Measurements from ENCODE around the gene GALNT11.
"Not testable (repeated sequence)": the region's sequence is repeated elsewhere in the genome, so short reads cannot be mapped to it uniquely, and the experiment has no call there.

Gene GALNT11

DNA sequence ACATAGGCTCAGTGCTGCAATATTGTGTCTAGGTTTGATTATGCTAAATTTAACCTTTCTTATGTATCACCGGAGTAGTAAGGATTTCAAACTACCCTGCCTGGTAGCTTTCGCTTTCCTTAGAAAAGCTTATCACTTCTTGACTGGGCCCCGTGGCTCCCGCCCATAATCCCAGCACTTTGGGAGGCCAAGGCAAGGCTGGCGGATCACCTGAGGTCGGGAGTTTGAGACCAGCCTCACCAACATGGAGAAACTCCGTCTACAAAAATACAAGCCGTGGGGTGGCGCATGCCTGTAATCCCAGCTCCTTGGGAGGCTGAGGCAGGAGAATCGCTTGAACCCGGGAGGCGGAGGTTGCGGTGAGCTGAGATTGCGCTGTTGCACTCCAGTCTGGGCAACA is 49.9 kb downstream of the GALNT11 start:
- not testable (repeated sequence) for DNase-seq (ENCODE audit: low read depth, low spot score)

DNA sequence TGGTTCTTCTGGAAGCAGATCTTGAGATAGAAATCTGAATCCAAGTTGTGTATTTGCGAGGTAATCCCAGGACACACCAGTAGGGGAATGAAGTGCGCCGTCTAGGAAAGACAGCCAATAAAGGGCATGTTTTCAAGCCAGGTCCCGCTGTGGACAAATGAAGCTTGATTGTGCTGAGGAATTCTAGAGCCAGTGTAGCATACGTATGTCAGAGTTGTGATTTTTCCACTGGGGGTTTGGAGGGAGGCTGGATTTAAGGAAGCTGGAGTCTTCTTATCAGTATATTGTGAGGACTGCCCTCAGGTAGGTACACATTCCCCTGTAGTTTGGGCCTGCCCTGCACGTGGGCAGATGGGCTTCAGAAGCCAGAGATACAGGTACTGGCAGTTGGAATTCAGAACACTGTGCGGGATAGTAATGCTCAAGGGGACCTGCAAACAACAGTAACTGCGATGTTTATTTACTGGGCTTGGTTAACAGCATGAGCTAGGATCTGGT is 50.9 kb downstream of the GALNT11 start:
- DNase-seq (ENCODE audit: low read depth, low spot score): peak; percentile 35

DNA sequence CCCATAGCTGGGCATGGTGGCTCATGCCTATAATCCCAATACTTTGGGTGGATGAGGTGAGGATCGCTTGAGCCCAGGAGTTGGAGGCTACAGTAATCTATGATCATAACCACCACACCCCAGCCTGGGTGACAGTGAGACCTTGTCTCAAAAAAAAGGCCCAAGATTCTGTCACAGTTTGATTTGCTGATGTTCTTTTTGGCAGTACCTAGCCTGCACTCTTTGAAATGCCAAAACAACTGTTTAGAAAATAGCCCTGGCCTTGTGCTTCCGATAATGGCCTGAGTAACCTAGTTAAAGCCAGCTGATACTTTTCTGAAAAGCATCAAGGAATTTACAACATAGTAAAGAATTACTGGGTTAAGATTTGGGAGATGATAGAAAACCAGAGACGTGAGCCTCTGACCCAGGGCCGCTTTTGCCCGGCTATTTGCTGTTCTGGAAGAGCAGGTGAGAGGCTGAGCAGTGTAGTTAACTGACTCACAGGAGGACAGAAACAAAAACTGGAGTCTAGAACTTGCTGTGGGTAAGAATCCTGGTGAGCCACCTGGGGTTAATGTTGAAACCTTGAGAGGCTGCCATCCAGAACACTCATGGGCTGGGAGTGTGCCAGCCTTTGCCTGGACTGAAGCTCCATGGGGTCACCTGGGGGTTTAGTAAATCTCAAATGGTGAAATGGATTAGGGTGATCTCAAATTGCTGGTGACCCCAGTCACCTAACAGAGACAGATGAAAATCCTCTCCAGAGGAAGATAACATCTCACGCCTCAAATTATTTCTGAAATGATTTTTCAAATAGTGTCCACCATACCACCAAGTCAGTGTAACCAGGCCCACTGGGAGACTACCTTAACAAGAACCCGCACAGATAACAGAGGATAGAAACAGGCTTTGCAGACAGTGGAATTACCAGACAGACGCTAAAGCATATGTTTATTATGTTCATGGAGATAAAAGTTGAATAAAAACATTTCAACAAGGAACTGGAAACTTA is 51.8 kb downstream of the GALNT11 start:
- DNase-seq (ENCODE audit: low read depth, low spot score): no peak

DNA sequence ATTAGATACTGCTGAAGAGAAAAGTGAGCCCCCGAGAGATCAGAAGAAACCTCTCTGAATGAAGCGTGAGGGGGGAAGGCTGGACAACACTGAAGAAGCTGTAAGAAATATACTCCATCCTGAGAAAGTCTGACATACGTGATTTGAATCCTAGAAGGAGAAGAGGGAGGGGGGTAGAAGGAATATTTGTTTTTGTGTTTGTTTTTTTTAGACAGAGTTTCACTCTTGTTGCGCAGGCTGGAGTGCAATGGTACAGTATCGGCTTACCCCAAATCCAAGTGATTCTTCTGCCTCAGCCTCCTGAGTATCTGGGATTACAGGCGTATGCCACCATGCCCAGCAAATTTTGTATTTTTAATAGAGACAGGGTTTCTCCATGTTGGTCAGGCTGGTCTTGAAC is 52.6 kb downstream of the GALNT11 start:
- DNase-seq (ENCODE audit: low read depth, low spot score): no peak

DNA sequence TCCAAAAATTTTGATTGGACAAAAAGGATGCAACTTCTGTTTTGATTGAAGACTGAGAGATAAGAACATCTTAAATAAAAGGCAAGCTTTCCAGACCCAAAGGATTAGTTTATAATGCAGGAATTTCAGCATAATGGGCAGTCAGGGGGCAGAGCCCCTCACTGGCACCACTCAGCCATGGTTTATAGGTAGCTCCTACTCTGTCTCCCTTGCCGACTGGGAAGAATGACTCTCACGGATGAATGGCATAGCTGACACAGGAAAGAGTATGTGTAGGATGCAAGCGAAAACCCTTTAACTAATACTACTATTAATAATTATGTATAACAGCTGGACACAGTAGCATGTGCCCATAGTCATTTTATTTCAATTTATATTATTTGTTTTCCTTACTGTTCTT is 53.3 kb downstream of the GALNT11 start:
- DNase-seq (ENCODE audit: low read depth, low spot score): no peak

DNA sequence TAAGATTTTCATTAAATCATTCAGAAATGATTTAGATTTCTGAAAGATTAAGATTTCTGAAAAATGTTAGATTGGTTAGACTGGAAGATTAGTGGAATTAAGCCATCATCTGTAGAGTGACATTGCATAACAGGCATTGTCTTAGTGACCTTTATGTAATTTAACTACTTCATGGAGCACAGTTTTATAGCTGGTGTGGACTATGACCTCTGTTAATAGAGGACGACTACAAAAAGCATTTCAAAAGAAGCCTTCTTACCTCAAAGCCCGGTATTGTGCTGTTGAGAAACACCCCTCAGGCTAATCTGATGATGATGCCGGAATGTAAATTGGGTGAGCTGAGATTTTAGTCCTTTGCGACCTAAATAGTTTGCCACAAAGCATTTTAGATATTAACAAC is 55.6 kb downstream of the GALNT11 start:
- no peak for DNase-seq (ENCODE audit: low read depth, low spot score)

DNA sequence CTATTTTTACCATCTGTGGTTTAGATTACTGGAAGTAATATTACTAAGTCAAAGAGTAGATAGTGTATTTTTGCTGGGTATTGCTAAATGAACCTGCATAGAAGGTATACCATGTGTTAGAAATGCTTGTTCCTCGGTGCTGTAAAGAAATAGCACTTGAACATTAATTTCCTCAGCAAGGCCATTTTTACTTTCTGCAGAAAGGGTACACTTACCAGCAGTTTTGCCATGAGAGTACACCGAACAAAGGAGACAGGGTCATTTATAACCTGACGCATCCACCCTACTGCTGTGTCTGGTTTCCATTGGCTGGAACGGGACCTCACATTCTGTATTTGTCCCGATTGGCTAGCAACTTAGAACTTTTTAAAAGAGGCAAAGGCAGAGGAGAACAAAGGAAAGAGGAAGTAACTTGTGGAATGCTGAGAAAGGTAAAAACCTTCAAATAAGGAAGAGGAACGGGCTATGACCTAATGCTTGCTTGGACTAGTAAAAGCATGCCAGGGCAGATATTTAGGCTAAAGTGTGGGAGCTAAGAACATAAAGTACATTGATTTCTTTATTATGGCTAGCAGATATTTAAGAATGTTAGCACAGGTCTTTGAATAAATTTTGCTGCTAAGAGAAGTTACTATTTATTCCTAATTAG is 56.7 kb downstream of the GALNT11 start:
- DNase-seq (ENCODE audit: low read depth, low spot score): not testable (repeated sequence)

DNA sequence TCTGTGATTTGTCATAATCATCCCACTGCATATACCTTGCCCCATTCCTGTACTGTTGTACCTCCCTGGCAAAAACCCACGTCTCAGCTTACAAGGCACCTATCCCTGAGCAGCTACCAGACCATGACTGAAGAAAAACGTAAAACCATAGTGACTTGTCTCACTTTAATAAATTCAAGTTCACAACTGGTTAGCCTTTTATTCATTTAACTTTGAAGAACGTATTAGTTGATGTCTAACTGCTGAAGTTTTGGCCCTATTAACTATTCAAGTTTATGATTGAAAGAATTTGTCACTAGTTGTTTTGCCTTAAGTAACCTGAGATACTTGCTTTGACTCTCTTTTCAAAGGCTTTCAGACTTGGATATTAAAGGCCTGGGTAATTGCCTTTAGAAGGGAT is 59.7 kb downstream of the GALNT11 start:
- no peak for DNase-seq (ENCODE audit: low read depth, low spot score)

DNA sequence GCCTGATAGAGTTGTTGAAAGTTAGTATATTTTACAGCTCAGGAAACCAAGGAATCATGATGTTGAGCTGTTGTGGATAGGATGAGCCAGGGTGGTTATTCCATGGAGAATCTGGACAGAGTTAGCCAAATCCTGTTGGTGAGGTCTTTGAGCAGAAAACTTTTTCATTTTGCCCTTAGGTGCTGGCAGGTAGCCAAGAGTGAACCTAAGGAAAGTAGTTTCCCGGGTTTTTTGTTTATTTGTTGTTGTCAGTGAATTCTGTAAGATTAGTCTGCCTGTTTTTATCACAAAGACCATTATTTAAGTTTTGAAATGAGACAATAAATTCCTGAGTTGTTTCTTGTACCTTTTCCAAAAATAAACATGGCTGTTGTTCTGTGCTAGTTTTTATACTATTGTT is 61.0 kb downstream of the GALNT11 start:
- DNase-seq (ENCODE audit: low read depth, low spot score): no peak

DNA sequence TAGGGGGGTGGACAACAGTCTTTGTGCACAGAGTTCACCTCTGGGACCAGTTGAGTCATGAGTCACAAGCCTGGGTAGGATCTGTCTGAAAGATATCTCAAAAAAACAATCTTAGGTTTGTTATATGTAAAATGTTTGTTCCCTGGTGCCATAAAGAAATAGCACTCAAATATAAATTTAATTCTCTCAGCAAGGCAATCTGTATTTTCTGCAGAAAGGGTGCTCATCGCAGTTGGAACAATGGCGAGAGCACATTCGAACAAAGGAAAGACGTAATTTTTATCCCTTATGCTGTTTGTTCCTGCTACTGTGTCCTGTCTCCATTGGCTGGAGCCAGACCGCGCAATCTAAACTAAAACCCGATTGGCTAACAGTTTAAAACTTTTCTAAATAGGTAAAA is 63.7 kb downstream of the GALNT11 start:
- no peak for DNase-seq (ENCODE audit: low read depth, low spot score)

DNA sequence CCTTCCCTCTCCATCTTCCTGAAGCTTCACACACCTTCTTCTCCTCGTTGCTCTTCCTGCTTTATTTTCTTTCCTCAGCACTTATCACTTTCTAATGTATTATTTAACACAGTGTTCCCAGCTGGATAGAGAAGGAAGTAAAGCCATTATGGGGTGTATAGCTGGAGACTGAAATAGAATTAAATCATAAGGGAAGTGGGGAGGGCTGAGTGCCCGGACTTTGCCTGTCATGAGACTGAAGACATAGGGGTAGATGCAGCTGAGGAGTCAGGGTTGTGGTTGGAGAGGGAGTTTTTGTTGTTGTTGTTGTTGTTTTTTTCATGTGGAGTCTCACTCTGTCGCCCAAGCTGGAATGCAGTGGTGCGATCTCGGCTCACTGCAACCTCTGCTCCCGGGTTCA is 65.3 kb downstream of the GALNT11 start:
- DNase-seq (ENCODE audit: low read depth, low spot score): no peak

DNA sequence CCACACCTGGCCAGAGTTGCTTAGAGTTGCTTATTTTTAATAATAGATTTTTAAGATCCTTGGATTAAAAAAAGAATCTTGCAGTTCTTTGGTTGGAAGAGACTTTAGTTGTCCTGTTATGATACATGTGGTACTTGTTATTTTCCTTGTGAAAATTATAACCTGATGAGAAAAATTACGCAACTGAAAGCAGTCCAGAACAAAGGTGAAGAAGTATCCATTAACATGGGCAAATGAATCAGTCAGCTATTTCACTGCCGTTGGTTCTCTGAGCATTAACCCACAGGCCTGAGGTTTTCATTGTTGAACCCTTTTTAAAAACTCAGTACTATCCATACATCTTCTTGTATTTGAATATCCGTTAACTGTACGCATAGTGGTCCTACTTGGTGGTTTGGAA is 68.2 kb downstream of the GALNT11 start:
- no peak for DNase-seq (ENCODE audit: low read depth, low spot score)

DNA sequence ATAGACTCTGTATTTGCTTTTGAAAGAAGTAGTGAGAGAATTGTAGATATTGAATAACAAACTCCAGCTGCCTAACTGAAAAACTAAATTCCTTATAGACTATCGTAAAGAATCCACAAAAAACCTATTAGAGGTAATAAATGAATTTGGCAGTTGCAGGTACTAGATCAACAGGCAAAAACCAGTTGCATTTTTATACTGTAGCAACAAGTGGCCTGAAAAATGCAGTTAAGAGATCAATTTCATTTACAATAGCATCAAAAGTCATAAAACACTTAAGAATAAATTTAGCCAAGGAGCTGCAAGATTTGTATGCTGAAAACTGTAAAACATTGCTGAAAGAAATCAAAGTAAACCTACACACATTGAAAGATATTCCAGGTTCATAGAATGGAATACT is 70.3 kb downstream of the GALNT11 start:
- DNase-seq (ENCODE audit: low read depth, low spot score): no peak

DNA sequence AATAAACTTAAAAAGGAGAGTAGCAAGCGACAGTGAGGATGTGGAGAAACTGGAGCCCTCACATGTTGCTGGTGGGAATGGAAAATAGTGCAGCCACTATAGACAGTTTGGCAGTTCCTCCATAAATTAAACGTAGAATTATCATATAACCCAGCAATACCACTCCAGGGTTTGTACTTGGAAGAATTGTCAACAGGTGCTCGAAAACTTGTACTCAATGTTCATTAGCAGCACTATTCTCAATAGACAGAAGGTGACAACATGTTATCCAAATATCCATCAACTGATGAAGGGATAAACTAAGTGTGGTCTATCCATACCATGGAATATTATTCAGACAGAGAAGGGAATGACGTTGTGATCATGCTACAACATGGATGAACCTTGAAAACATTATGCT is 71.9 kb downstream of the GALNT11 start:
- no peak for DNase-seq (ENCODE audit: low read depth, low spot score)

DNA sequence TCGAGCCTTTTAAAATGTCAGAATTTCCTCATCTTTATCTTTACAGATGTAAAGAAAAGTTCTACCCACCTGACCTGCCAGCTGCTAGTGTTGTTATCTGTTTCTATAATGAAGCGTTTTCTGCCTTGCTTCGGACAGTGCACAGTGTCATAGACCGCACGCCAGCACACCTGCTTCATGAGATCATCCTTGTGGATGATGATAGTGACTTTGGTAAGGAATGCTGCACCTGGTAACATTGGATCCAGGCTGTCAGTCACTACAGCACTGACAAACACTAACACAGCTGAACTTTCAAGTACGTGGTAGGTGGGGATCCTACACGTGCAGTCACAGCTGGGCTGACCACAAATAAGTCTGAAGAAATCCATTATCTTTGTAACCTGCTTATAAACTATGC is 77.6 kb downstream of the GALNT11 start:
- DNase-seq (ENCODE audit: low read depth, low spot score): no peak

DNA sequence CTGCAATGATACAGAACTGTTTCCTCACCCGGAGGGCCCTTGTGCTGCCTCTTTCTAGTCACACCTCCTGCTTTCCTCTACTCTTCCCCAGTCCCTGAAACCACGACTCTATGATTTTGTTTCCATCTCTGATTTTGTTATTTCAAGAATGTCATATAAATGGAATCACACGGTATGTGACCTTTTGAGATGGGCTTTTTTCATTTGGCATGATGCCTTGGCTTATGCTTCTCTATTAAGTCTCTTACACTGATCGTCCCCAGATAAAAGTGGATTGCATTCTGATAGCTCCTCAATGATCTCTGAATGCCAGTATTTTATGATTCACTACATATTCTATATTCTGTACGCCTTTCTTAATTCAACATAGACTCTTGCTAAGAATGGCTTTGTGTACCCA is 78.2 kb downstream of the GALNT11 start:
- no peak for DNase-seq (ENCODE audit: low read depth, low spot score)

DNA sequence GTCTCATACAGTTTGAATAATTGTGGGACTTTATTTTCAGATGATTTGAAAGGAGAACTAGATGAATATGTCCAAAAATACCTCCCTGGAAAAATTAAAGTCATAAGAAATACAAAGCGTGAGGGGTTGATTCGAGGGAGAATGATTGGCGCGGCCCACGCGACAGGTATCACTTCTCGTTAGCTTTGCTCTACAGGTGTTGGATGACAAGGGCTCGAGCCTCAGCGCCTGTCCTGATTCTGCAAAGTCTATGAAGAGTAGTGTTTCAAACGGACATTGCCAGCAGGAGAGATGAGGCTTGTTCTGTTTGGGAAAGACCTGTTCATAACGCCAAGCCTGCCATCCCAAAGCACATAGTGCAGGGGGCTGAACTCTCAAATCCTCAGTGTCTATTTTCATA is 79.7 kb downstream of the GALNT11 start:
- DNase-seq (ENCODE audit: low read depth, low spot score): no peak

DNA sequence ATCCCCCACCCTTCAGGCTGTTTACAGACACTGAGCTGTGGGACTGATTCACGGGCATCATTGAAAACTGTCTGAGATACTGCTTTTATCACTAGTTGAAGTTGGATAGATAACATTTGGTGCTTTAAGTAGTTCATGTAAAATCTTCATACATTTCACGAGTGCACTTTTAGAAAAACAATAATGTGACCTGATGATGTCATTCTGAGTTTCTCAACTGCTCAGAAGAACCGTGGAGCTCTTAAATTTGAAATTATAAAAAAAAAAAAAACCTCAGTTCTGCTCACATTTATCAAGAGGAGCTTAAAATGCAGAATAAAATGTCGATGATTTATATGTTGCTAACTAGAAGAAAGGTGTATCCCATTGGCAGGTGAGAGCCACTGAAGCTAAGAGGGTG is 81.5 kb downstream of the GALNT11 start:
- DNase-seq (ENCODE audit: low read depth, low spot score): no peak

DNA sequence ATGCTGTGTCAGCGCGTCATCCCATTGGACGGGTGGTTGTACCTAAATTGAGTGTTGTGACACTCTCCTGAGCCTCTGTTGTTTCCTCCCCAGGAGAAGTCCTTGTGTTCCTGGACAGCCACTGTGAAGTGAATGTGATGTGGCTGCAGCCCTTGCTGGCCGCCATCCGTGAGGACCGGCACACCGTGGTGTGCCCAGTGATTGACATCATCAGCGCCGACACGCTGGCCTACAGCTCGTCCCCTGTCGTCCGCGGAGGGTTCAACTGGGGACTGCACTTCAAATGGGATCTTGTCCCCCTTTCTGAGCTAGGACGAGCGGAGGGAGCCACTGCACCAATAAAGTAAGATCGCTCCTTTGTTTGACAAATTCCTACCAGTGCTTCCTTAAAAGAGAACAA is 82.5 kb downstream of the GALNT11 start:
- DNase-seq (ENCODE audit: low read depth, low spot score): no peak

DNA sequence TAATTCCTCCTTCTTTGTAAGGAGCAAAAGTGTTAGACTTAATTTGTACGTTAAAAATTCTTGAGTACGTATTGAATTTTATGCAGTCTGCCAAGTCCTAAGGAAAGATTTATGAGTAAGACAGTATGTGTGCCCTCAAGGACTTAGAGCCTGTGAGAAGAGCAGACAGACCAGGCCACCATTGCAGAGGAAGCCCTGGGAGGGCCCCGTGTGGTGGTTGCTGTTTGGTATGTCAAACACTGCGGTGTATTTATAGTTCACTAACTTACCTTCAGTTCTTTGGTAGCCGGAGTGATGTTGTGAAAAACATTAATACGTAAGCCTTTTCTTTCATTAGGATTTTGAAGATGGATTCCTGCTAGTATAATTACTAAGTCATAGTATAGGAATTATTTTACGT is 82.9 kb downstream of the GALNT11 start:
- DNase-seq (ENCODE audit: low read depth, low spot score): no peak

DNA sequence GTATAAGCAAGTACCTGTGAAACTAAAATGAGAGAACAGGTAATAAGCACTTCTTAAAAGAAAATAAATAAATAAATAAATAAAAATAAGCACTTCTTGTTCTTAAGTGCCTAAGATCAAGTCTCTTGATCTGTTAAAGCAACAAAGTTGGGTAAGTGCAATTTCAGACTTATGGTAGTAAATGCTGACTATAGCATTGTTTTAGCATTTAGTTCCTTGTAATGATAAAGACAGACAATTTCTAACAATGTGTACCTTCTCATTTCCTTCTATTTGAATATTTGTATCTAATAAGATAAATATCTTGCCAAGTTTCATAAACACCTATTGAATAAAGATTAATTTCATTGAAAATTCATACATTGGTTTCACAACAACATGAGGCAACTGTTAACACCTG is 87.4 kb downstream of the GALNT11 start:
- no peak for DNase-seq (ENCODE audit: low read depth, low spot score)

DNA sequence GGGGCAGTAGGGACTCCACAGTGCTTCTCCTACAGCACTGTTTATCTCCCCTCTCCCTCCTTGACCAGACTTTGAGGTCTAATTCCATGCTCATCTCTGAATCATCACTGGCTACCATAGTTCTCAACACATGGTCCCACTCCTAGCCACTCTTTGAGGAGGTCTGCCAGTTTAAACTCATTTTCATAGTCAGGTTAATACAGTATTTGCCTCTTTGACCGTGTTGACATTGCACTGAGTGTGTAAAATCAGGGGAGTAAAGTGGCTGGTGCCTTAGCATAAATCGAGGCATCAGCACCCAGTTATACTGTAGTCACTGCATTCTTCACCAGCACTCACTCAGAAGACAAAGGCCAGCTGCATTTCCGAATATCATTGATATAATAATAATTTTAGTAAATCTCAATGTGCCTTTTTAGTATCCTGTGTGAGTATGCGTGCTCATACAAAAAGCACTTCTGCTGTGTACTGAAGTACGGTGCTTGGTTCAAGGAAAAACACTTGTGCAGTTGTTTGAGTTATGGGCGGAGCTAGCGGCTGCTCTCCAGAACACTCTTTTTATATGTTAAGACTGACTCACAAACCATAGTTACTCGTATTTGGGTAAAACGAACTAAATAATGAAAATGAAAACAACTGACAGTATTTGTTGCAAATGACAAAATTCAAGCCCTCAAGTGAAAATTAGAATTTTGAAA is 89.7 kb downstream of the GALNT11 start:
- no peak for DNase-seq (ENCODE audit: low read depth, low spot score)

All from iPS DF 19.7 (cell line).